ENCODE measurements around the gene GPR158. TPM values are rescaled to one million over a fixed set of nuclear protein-coding genes. Genes with fewer than 3 reads are reported as not detected.

The GPR158 gene
- total RNA-seq, 1 experiment from 2014 or later: 12.2 TPM

- ChIA-PET POLR2A (ENCODE audit: unreplicated experiment) (no interaction called here), CTCF (interaction anchor here (0.7 kb wide), 1 partner anchor 17 kb away, joined by 5 read pairs; no protein-coding TSS in a partner anchor)
- Histone ChIP-seq H3K79me2 (ENCODE audit: low read depth) (no peaks in the 10 kb centered on the region), H3K36me3 (ENCODE audit: low read depth) (no peaks in the 10 kb centered on the region), H3K9me3 (ENCODE audit: insufficient read depth, low read depth) (no peaks in the 10 kb centered on the region), H2AFZ (no peak overlapping the region), H4K20me1 (ENCODE audit: insufficient read depth) (no peaks in the 10 kb centered on the region), H3K4me1 (replicated peaks; ENCODE audit: insufficient read depth) (no peaks in the 10 kb centered on the region), H3K27me3 (ENCODE audit: insufficient read depth, low read depth) (no peaks in the 10 kb centered on the region), H3K4me2 (no peak overlapping the region), H3F3A (ENCODE audit: insufficient read depth, low read depth) (no peaks in the 10 kb centered on the region), H3K9me2 (ENCODE audit: insufficient read depth) (no peaks in the 10 kb centered on the region), H3K4me3 (no peak overlapping the region), H3K27ac (no peak overlapping the region)
- intact Hi-C loops (cut with micrococcal nuclease; ENCODE audit: unreplicated experiment): no loop called here
- no TSS peak for BruUV-seq (replicated peaks)
- DNase-seq: no peak
- TF ChIP-seq, protein P1, sequence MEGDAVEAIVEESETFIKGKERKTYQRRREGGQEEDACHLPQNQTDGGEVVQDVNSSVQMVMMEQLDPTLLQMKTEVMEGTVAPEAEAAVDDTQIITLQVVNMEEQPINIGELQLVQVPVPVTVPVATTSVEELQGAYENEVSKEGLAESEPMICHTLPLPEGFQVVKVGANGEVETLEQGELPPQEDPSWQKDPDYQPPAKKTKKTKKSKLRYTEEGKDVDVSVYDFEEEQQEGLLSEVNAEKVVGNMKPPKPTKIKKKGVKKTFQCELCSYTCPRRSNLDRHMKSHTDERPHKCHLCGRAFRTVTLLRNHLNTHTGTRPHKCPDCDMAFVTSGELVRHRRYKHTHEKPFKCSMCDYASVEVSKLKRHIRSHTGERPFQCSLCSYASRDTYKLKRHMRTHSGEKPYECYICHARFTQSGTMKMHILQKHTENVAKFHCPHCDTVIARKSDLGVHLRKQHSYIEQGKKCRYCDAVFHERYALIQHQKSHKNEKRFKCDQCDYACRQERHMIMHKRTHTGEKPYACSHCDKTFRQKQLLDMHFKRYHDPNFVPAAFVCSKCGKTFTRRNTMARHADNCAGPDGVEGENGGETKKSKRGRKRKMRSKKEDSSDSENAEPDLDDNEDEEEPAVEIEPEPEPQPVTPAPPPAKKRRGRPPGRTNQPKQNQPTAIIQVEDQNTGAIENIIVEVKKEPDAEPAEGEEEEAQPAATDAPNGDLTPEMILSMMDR (conservative IDR thresholded peaks at IDR 0.05): no peak
- no peak for TF ChIP-seq EZH2 (IDR thresholded peaks at IDR 0.05; ENCODE audit: low read depth)
These were observed 208.9 kb downstream of the GPR158 start for GRCh38 chr10:25383686-25384085.

GRCh38 chr10:25384618-25385017 lies 209.8 kb downstream of the GPR158 start:
- no peak for TF ChIP-seq EZH2 (IDR thresholded peaks at IDR 0.05; ENCODE audit: low read depth)
- TF ChIP-seq, protein P1 (conservative IDR thresholded peaks at IDR 0.05): no peak
- POLR2A ChIA-PET (ENCODE audit: unreplicated experiment): no interaction called here
- Histone ChIP-seq H3K4me2 (no peak overlapping the region), H3K4me1 (replicated peaks; ENCODE audit: insufficient read depth) (no peaks in the 10 kb centered on the region), H3K9me3 (ENCODE audit: insufficient read depth, low read depth) (no peaks in the 10 kb centered on the region), H3K9me2 (ENCODE audit: insufficient read depth) (no peaks in the 10 kb centered on the region), H3F3A (ENCODE audit: insufficient read depth, low read depth) (no peaks in the 10 kb centered on the region), H4K20me1 (ENCODE audit: insufficient read depth) (no peaks in the 10 kb centered on the region), H3K79me2 (ENCODE audit: low read depth) (no peaks in the 10 kb centered on the region), H3K4me3 (no peak overlapping the region), H3K27me3 (ENCODE audit: insufficient read depth, low read depth) (no peaks in the 10 kb centered on the region), H3K36me3 (ENCODE audit: low read depth) (no peaks in the 10 kb centered on the region), H2AFZ (no peak overlapping the region), H3K27ac (no peak overlapping the region)
- no peak for DNase-seq
- BruUV-seq (replicated peaks): no TSS peak
- CTCF ChIA-PET: no interaction called here
- intact Hi-C loops (cut with micrococcal nuclease; ENCODE audit: unreplicated experiment): no loop called here

GRCh38 chr10:25388188-25388861 lies 213.5 kb downstream of the GPR158 start:
- no peak overlapping the region for H3K4me2 ChIP-seq
- intact Hi-C loops (cut with micrococcal nuclease; ENCODE audit: unreplicated experiment): no loop called here
- no peak overlapping the region for H2AFZ ChIP-seq
- DNase-seq: no peak
- ChIA-PET POLR2A (ENCODE audit: unreplicated experiment) (no interaction called here), CTCF (no interaction called here)
- H4K20me1 ChIP-seq (ENCODE audit: insufficient read depth): no peaks in the 10 kb centered on the region
- no peak overlapping the region for H3K27ac ChIP-seq
- TF ChIP-seq EZH2 (IDR thresholded peaks at IDR 0.05; ENCODE audit: low read depth): no peak
- TF ChIP-seq, protein P1 (conservative IDR thresholded peaks at IDR 0.05): no peak
- no peaks in the 10 kb centered on the region for H3K4me1 ChIP-seq (replicated peaks; ENCODE audit: insufficient read depth)
- no peaks in the 10 kb centered on the region for H3K27me3 ChIP-seq (ENCODE audit: insufficient read depth, low read depth)
- no peaks in the 10 kb centered on the region for H3F3A ChIP-seq (ENCODE audit: insufficient read depth, low read depth)
- H3K36me3 ChIP-seq (ENCODE audit: low read depth): no peaks in the 10 kb centered on the region
- BruUV-seq (replicated peaks): no TSS peak
- no peaks in the 10 kb centered on the region for H3K9me2 ChIP-seq (ENCODE audit: insufficient read depth)
- H3K9me3 ChIP-seq (ENCODE audit: insufficient read depth, low read depth): no peaks in the 10 kb centered on the region
- no peak overlapping the region for H3K4me3 ChIP-seq
- no peaks in the 10 kb centered on the region for H3K79me2 ChIP-seq (ENCODE audit: low read depth)
